ENCODE data around the gene SLC10A4. TPM values are rescaled to one million over a fixed set of nuclear protein-coding genes. Genes with fewer than 3 reads are reported as not detected.

Gene SLC10A4
- total and polyA plus RNA-seq, 2 of the 8 experiments (the other 6 are each of a cell fraction or from before 2014, with no cell fraction given): 4.5 to 5.6 TPM

GRCh38 chr4:48499551-48500066, 16.5 kb downstream of the SLC10A4 start:
- no peak overlapping the region for H2BK12ac ChIP-seq (ENCODE audit: low read depth, low read length)
- no peak overlapping the region for H2AFZ ChIP-seq (ENCODE audit: low read length)
- H3K14ac ChIP-seq (ENCODE audit: insufficient read length): no peak overlapping the region
- POLR2A ChIA-PET (ENCODE audit: partially characterized antibody): no interaction called here
- H2BK20ac ChIP-seq (ENCODE audit: low read length): no peak overlapping the region
- no peak overlapping the region for H2BK15ac ChIP-seq (ENCODE audit: low read length)
- H3K23me2 ChIP-seq (ENCODE audit: low read depth, low read length): no peaks in the 10 kb centered on the region
- H3K79me2 ChIP-seq (ENCODE audit: control insufficient read depth in 1 of 2, insufficient read depth in 2 of 2, low read length in 2 of 2): no peaks in the 10 kb centered on the region
- no peak overlapping the region for H2BK5ac ChIP-seq (ENCODE audit: low read depth, low read length)
- CTCF ChIA-PET (ENCODE audit: partially characterized antibody): interaction anchor here (0.9 kb wide), 1 partner anchor 225 kb away, joined by 3 read pairs; no protein-coding TSS in a partner anchor
- H3K9me3 ChIP-seq (ENCODE audit: insufficient read depth in 2 of 2, low read depth in 1 of 2, low read length in 1 of 2): no peaks in the 10 kb centered on the region
- FAIRE-seq (no peak), DNase-seq (ENCODE audit: low read depth in 1 of 2, low spot score in 2 of 2) (no peak)
- peaks cover 0 to 1% of the 10 kb centered on the region in 2 experiments for H4K20me1 ChIP-seq (replicated peaks in 1 of 2; ENCODE audit: control insufficient read depth in 1 of 2, insufficient read depth in 2 of 2, low read length in 2 of 2)
- H3K79me1 ChIP-seq (ENCODE audit: low read depth, low read length): no peaks in the 10 kb centered on the region
- H3K23ac ChIP-seq (ENCODE audit: insufficient read length): no peak overlapping the region
- H3K9ac ChIP-seq (replicated peaks in 1 of 4; ENCODE audit: extremely low read depth in 1 of 4, low read depth in 3 of 4, low read length in 3 of 4): no peak overlapping the region
- TF ChIP-seq POLR2AphosphoS5 (IDR thresholded peaks at IDR 0.05; ENCODE audit: low read depth, low read length): no peak
- no peaks in the 10 kb centered on the region for H3K27me3 ChIP-seq (replicated peaks in 1 of 4; ENCODE audit: control insufficient read depth in 3 of 4, extremely low read depth in 1 of 4, insufficient read depth in 3 of 4, low read length in 3 of 4)
- peaks cover 0 to 6% (median 1%) of the 10 kb centered on the region in 4 experiments; a peak in 3 of 8 replicates for H3K36me3 ChIP-seq (ENCODE audit: control insufficient read depth in 2 of 4, insufficient read depth in 4 of 4, low read length in 3 of 4)
- H4K8ac ChIP-seq (ENCODE audit: extremely low read depth, insufficient read depth, low read length): no peak overlapping the region
- H3K18ac ChIP-seq (ENCODE audit: extremely low read depth, low read length): no peak overlapping the region
- H4K91ac ChIP-seq (replicated peaks; ENCODE audit: insufficient read length, low read length): no peak overlapping the region
- no peak overlapping the region for H3K56ac ChIP-seq (replicated peaks; ENCODE audit: insufficient read length, low read depth, low read length)
- no peak overlapping the region for H3K4ac ChIP-seq (replicated peaks; ENCODE audit: insufficient read length, low read depth, low read length)
- H3K4me1 ChIP-seq (replicated peaks in 1 of 4; ENCODE audit: control insufficient read depth in 3 of 4, insufficient read depth in 4 of 4, low read length in 3 of 4): no peaks in the 10 kb centered on the region
- H2BK120ac ChIP-seq (replicated peaks; ENCODE audit: low read depth, low read length): no peak overlapping the region
- no peak overlapping the region for H2AK5ac ChIP-seq (ENCODE audit: low read depth, low read length)
- no peak overlapping the region for H3K4me2 ChIP-seq (ENCODE audit: insufficient read depth in 1 of 2, low read depth in 2 of 2, low read length in 2 of 2)
- no peak overlapping the region for H3K4me3 ChIP-seq (ENCODE audit: extremely low read depth in 1 of 4, insufficient read depth in 2 of 4, low read depth in 3 of 4, low read length in 4 of 4)
- H3K27ac ChIP-seq (ENCODE audit: low read depth, low read length): no peak overlapping the region
- H4K5ac ChIP-seq (ENCODE audit: insufficient read length, low read depth, low read length): no peak overlapping the region
- WGBS, 2 experiments (ENCODE audit: extremely low coverage in 1 of 2, insufficient coverage in 1 of 2, insufficient read length in 1 of 2, insufficient replicate concordance in 2 of 2, low coverage in 1 of 2, low lambda C conversion rate in 2 of 2, missing lambda C conversion rate in 1 of 2): 84% methylated on average over 3 of the region's 3 CpGs; no CpG with 5 or more reads in 1 of the 2 experiments
